ENCODE results near the gene WNT2. TPM values are rescaled to one million over a fixed set of nuclear protein-coding genes. Genes with fewer than 3 reads are reported as not detected.

WNT2 gene
- total and polyA plus RNA-seq, 7 donors = under 0.01 to 2.8 (median 0.16) TPM; not detected in 3

DNA sequence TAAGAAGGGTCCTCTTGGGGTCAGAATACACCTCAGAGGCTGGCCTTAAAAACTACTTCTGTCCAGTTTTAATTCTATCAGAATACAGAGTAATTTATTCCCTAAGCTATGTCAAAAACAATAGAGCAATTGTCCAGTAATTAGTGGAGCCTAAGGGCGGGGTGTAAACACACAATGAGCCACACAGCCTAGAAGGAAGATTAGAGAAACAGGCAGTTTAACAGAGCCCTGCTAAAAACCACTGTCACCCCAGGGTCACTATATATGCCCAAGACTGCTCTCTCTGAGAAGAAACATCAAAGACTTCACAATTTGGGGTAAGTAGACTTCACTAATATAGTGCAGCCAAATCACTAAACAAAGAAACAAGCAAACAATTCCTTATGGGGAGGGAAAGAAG is 27.2 kb upstream of the WNT2 start:
- intact Hi-C loops (cut with DNase I) = no loop called here
- H3K27ac ChIP-seq = no peak overlapping the region
- H3K9me3 ChIP-seq = no peaks in the 10 kb centered on the region
- no peaks in the 10 kb centered on the region for H3K27me3 ChIP-seq
- DNase-seq = no peak
- no peak overlapping the region for H3K4me3 ChIP-seq
- WGBS, 2 donors = 13 to 60% methylated on average over 1 of the region's 1 CpG
- no peaks in the 10 kb centered on the region for H3K36me3 ChIP-seq
- no peaks in the 10 kb centered on the region for H3K4me1 ChIP-seq
- TF ChIP-seq POLR2AphosphoS5 (IDR thresholded peaks at IDR 0.05) (no peak), EP300 (IDR thresholded peaks at IDR 0.05) (no peak), POLR2A (IDR thresholded peaks at IDR 0.05) (no peak)
- TF ChIP-seq, protein P1, sequence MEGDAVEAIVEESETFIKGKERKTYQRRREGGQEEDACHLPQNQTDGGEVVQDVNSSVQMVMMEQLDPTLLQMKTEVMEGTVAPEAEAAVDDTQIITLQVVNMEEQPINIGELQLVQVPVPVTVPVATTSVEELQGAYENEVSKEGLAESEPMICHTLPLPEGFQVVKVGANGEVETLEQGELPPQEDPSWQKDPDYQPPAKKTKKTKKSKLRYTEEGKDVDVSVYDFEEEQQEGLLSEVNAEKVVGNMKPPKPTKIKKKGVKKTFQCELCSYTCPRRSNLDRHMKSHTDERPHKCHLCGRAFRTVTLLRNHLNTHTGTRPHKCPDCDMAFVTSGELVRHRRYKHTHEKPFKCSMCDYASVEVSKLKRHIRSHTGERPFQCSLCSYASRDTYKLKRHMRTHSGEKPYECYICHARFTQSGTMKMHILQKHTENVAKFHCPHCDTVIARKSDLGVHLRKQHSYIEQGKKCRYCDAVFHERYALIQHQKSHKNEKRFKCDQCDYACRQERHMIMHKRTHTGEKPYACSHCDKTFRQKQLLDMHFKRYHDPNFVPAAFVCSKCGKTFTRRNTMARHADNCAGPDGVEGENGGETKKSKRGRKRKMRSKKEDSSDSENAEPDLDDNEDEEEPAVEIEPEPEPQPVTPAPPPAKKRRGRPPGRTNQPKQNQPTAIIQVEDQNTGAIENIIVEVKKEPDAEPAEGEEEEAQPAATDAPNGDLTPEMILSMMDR (IDR thresholded peaks at IDR 0.05) = no peak

DNA sequence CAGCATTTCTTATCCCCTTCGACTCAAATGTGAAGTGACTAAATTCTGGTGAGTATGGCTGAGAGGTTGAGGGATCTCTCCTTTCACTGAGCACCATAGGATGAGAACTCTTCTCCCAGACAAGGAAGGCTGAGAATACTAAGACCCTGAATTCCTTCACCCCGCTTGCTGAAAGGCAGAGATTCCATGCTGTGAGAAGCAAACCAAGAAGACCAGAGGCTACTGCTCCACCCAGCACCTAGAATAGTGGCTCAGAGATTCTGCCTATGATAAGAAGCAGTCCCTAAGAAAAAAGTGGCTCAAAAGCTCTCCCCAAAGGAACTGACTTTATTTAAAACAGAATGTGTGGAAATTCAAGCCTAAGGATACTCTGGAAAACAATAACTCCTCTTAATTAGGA is 26.7 kb upstream of the WNT2 start:
- Histone ChIP-seq H3K4me1 (no peaks in the 10 kb centered on the region), H3K9me3 (no peaks in the 10 kb centered on the region), H3K4me3 (no peak overlapping the region), H3K36me3 (no peaks in the 10 kb centered on the region), H3K27me3 (no peaks in the 10 kb centered on the region), H3K27ac (no peak overlapping the region)
- TF ChIP-seq POLR2AphosphoS5 (IDR thresholded peaks at IDR 0.05) = no peak
- TF ChIP-seq, protein P1 (IDR thresholded peaks at IDR 0.05) = no peak
- TF ChIP-seq EP300 (IDR thresholded peaks at IDR 0.05) = no peak
- TF ChIP-seq POLR2A (IDR thresholded peaks at IDR 0.05) = no peak
- intact Hi-C loops (cut with DNase I) = no loop called here
- DNase-seq = no peak
- WGBS, 2 donors = 90 to 91% methylated on average over 2 of the region's 2 CpGs

DNA sequence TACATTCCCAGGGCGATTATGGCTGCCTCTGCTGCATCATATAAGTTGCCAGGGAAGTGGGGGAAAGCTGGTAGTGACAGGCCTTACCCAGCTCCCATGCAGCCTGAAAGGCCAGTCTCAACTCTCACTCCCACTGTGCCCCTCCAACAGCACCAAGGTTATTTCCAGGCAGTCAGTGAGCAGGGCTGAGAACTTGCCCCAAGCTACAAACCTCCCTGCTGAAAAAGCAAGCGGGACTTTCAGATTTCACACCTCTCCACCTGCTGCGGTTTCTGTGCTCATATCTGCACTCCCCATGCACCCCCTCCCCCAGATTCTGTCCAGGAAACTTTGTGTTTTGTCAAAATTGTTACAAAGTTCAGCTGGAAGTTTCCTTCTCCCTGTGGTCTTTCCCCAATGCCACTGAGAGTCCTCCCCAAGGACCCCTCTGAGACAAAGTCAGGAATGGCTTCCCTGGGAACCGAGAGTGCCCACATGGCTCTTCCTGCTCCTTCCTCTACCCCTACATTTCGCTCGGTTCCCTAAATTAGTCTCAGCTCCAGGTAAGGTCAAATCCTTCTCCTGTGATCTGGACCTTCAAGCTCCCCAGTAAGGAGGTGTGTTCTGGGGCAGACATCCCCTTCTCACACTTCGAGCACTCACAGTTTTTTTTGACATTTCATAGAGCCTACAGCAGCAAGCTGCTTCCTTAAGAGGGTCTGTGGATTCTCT is 25.3 kb upstream of the WNT2 start:
- TF ChIP-seq EP300 (IDR thresholded peaks at IDR 0.05) (no peak), POLR2A (IDR thresholded peaks at IDR 0.05) (no peak)
- TF ChIP-seq, protein P1 (IDR thresholded peaks at IDR 0.05) = no peak
- Histone ChIP-seq H3K9me3 (no peaks in the 10 kb centered on the region), H3K36me3 (no peaks in the 10 kb centered on the region), H3K4me1 (no peaks in the 10 kb centered on the region), H3K27me3 (no peaks in the 10 kb centered on the region), H3K4me3 (no peak overlapping the region), H3K27ac (no peak overlapping the region)
- 90 to 92% methylated on average over 7 of the region's 7 CpGs for WGBS, 2 donors
- intact Hi-C loops (cut with DNase I) = no loop called here
- DNase-seq = no peak

DNA sequence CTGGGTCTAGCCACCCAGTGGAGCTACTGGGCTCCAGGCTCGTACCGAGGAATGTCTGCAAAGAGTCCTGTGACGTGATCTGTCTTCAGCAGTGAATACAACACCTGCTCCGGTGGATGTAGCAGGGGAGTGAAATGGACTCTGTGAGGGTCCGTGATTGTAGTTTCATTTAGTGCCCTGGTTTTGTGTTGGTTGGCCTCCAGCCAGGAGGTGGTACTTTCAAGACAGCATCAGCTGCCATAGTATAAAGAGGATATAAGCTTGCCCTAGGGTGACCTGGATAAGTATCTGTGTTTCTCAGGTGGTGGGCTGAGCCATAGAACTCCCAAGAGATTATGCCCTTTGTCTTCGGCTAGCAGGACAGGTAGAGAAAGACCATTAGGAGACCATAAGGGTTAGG is 24.6 kb upstream of the WNT2 start:
- no peaks in the 10 kb centered on the region for H3K9me3 ChIP-seq
- no peak for TF ChIP-seq EP300 (IDR thresholded peaks at IDR 0.05)
- TF ChIP-seq, protein P1 (IDR thresholded peaks at IDR 0.05) = no peak
- TF ChIP-seq POLR2AphosphoS5 (IDR thresholded peaks at IDR 0.05) = no peak
- no peak for TF ChIP-seq POLR2A (IDR thresholded peaks at IDR 0.05)
- DNase-seq = no peak
- H3K27ac ChIP-seq = no peak overlapping the region
- H3K4me3 ChIP-seq = no peak overlapping the region
- no peaks in the 10 kb centered on the region for H3K27me3 ChIP-seq
- whole genome bisulfite sequencing, 2 donors = 90 to 91% methylated on average over 6 of the region's 6 CpGs
- H3K4me1 ChIP-seq = no peaks in the 10 kb centered on the region
- intact Hi-C loops (cut with DNase I) = no loop called here
- H3K36me3 ChIP-seq = no peaks in the 10 kb centered on the region

DNA sequence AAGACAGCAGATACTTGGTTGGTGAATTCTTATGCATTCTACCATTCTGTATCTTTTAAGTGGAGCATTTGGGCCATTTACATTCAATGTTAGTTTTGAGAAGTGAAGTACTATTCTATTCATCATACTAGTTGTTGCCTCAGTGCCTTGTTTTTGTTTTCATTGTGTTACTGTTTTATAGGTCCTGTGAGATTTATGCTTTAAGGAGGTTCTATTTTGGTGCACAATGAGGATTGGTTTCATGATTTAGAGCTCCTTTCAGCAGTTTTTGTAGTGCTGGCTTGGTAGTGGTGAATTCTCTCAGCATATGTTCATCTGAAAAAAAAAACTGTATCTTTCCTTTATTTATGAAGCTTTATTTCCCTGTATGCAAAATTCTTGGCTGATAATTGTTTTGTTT is 23.3 kb upstream of the WNT2 start:
- TF ChIP-seq EP300 (IDR thresholded peaks at IDR 0.05) = no peak
- TF ChIP-seq, protein P1 (IDR thresholded peaks at IDR 0.05) = no peak
- TF ChIP-seq POLR2AphosphoS5 (IDR thresholded peaks at IDR 0.05) = no peak
- no peak for TF ChIP-seq POLR2A (IDR thresholded peaks at IDR 0.05)

More for the DNA sequence above, 23.3 kb upstream of the WNT2 start:
- Histone ChIP-seq H3K27ac (no peak overlapping the region), H3K4me3 (no peak overlapping the region), H3K27me3 (no peaks in the 10 kb centered on the region), H3K4me1 (no peaks in the 10 kb centered on the region), H3K9me3 (no peaks in the 10 kb centered on the region), H3K36me3 (no peaks in the 10 kb centered on the region)
- intact Hi-C loops (cut with DNase I) = no loop called here
- DNase-seq = no peak
